ENCODE data around the gene DCLRE1C. TPM values are rescaled to one million over a fixed set of nuclear protein-coding genes. Genes with fewer than 3 reads are reported as not detected.

Gene DCLRE1C
- total and polyA plus RNA-seq, 2 donors (not counting 1 experiment from before 2014, with no cell fraction given) = 24.0 to 61.8 TPM

DNA sequence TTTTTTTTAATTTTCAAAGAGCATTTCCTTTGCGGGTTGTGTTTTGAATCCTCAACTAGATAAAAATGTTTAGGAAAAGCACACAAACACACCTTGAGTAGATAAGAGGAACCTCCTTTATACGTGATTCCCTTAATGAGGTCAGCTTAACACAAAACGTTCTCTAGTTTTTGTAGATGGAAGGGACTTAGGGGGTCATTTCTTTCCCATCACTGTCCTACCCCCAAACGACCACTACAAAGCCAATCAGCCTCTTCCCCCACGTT lies 74.0 kb downstream of the DCLRE1C start:
- no CpG with 5 or more reads among the region's 5 CpGs for WGBS (ENCODE audit: insufficient coverage)
- DNase-seq = peak; percentile 24
- Histone ChIP-seq H3K27ac (ENCODE audit: low read length in 2 of 2) (no peak overlapping the region), H2AFZ (ENCODE audit: insufficient read depth, low read depth, low read length, poor library complexity, severe bottlenecking) (peak overlapping the region; percentile 99), H3K4me1 (ENCODE audit: control insufficient read depth in 2 of 2, insufficient read depth in 2 of 2, low read length in 2 of 2) (peaks cover 17 to 23% of the 10 kb centered on the region in 2 donors), H3K36me3 (replicated peaks in 1 of 2; ENCODE audit: control extremely low read depth in 1 of 2, control insufficient read depth in 1 of 2, extremely low read depth in 1 of 2, insufficient read depth in 2 of 2, low read length in 1 of 2) (no peaks in the 10 kb centered on the region), H3K27me3 (replicated peaks in 1 of 4; ENCODE audit: control extremely low read depth in 1 of 4, control insufficient read depth in 3 of 4, insufficient read depth in 4 of 4, low read length in 3 of 4) (peaks cover 0 to 6% (median 0%) of the 10 kb centered on the region in 4 experiments), H3K9me3 (ENCODE audit: control extremely low read depth in 1 of 3, control insufficient read depth in 2 of 3, insufficient read depth in 1 of 3, low read length in 2 of 3) (no peaks in the 10 kb centered on the region), H3K9ac (ENCODE audit: low read length) (peak overlapping the region; percentile 95), H3K4me3 (ENCODE audit: control extremely low read depth in 1 of 5, extremely low read depth in 1 of 5, insufficient read depth in 1 of 5, low read depth in 2 of 5, low read length in 4 of 5) (peak overlapping the region in 2 of 5 experiments; percentile 11 to 94), H3K79me2 (ENCODE audit: control insufficient read depth, insufficient read depth, low read length) (peaks cover 31% of the 10 kb centered on the region), H4K20me1 (ENCODE audit: control insufficient read depth, insufficient read depth, low read length, poor library complexity, severe bottlenecking) (no peaks in the 10 kb centered on the region), H3K4me2 (replicated peaks; ENCODE audit: low read depth, low read length, poor library complexity, severe bottlenecking) (peak overlapping the region; percentile 99)
- Mint-ChIP-seq H3K27me3 (no peaks in the 10 kb centered on the region), H3K9me3 (ENCODE audit: insufficient read depth) (no peaks in the 10 kb centered on the region), H3K4me3 (peak overlapping the region; percentile 96), H3K4me1 (peaks cover 28% of the 10 kb centered on the region), H3K27ac (no peak overlapping the region)
- POLR2A ChIA-PET = no interaction called here
- TF ChIP-seq, protein P1, sequence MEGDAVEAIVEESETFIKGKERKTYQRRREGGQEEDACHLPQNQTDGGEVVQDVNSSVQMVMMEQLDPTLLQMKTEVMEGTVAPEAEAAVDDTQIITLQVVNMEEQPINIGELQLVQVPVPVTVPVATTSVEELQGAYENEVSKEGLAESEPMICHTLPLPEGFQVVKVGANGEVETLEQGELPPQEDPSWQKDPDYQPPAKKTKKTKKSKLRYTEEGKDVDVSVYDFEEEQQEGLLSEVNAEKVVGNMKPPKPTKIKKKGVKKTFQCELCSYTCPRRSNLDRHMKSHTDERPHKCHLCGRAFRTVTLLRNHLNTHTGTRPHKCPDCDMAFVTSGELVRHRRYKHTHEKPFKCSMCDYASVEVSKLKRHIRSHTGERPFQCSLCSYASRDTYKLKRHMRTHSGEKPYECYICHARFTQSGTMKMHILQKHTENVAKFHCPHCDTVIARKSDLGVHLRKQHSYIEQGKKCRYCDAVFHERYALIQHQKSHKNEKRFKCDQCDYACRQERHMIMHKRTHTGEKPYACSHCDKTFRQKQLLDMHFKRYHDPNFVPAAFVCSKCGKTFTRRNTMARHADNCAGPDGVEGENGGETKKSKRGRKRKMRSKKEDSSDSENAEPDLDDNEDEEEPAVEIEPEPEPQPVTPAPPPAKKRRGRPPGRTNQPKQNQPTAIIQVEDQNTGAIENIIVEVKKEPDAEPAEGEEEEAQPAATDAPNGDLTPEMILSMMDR (IDR thresholded peaks at IDR 0.05) = no peak
- no peak for TF ChIP-seq EZH2 (IDR thresholded peaks at IDR 0.05; ENCODE audit: borderline replicate concordance, insufficient read depth, low read depth, low read length, poor library complexity, severe bottlenecking)
- no peak for ATAC-seq (ENCODE audit: low read depth)
- CTCF ChIA-PET = interaction anchor here (1.2 kb wide), 1 partner anchor 24 kb away, joined by 3 read pairs; no protein-coding TSS in a partner anchor
- intact Hi-C loops (cut with micrococcal nuclease) = loop anchor here (5.0 kb wide), 2 partner anchors 128 to 287 kb away; partner anchors contain the start of gene NMT2

GRCh38 chr10:14879124-14879927 lies 74.6 kb downstream of the DCLRE1C start:
- Histone ChIP-seq H3K9me3 (ENCODE audit: control extremely low read depth in 1 of 3, control insufficient read depth in 2 of 3, insufficient read depth in 1 of 3, low read length in 2 of 3) (no peaks in the 10 kb centered on the region), H2AFZ (ENCODE audit: insufficient read depth, low read depth, low read length, poor library complexity, severe bottlenecking) (peak overlapping the region; percentile 99), H3K79me2 (ENCODE audit: control insufficient read depth, insufficient read depth, low read length) (peaks cover 31% of the 10 kb centered on the region), H3K4me2 (replicated peaks; ENCODE audit: low read depth, low read length, poor library complexity, severe bottlenecking) (peak overlapping the region; percentile 99), H3K27me3 (replicated peaks in 1 of 4; ENCODE audit: control extremely low read depth in 1 of 4, control insufficient read depth in 3 of 4, insufficient read depth in 4 of 4, low read length in 3 of 4) (peaks cover 0 to 6% (median 0%) of the 10 kb centered on the region in 4 experiments), H3K4me3 (ENCODE audit: control extremely low read depth in 1 of 5, extremely low read depth in 1 of 5, insufficient read depth in 1 of 5, low read depth in 2 of 5, low read length in 4 of 5) (peak overlapping the region; percentile 11 to 98 (median 94)), H3K36me3 (replicated peaks in 1 of 2; ENCODE audit: control extremely low read depth in 1 of 2, control insufficient read depth in 1 of 2, extremely low read depth in 1 of 2, insufficient read depth in 2 of 2, low read length in 1 of 2) (no peaks in the 10 kb centered on the region), H3K4me1 (ENCODE audit: control insufficient read depth in 2 of 2, insufficient read depth in 2 of 2, low read length in 2 of 2) (peaks cover 17 to 23% of the 10 kb centered on the region in 2 donors), H3K9ac (ENCODE audit: low read length) (peak overlapping the region; percentile 95), H4K20me1 (ENCODE audit: control insufficient read depth, insufficient read depth, low read length, poor library complexity, severe bottlenecking) (no peaks in the 10 kb centered on the region), H3K27ac (ENCODE audit: low read length in 2 of 2) (peak overlapping the region in 1 of 2 donors; percentile 80)
- Mint-ChIP-seq H3K27ac (peak overlapping the region; percentile 59), H3K4me1 (peaks cover 28% of the 10 kb centered on the region), H3K4me3 (peak overlapping the region; percentile 96), H3K27me3 (no peaks in the 10 kb centered on the region), H3K9me3 (ENCODE audit: insufficient read depth) (no peaks in the 10 kb centered on the region)
- POLR2A ChIA-PET = interaction anchor here (0.8 to 1.7 kb wide), 3 partner anchors 42 to 80 kb away, joined by 4 to 10 read pairs (median 6); partner anchors contain the start of genes CDNF, DCLRE1C, HSPA14 and MEIG1
- under 1% methylated on average over 52 of the region's 60 CpGs for WGBS (ENCODE audit: insufficient coverage)
- no peak for TF ChIP-seq EZH2 (IDR thresholded peaks at IDR 0.05; ENCODE audit: borderline replicate concordance, insufficient read depth, low read depth, low read length, poor library complexity, severe bottlenecking)
- TF ChIP-seq, protein P1 (IDR thresholded peaks at IDR 0.05) = no peak
- intact Hi-C loops (cut with micrococcal nuclease) = loop anchor here (5.0 kb wide), 2 partner anchors 127 to 288 kb away; partner anchors contain the start of gene NMT2
- ATAC-seq (ENCODE audit: low read depth) (peak; percentile 1), DNase-seq (no peak)
- CTCF ChIA-PET = interaction anchor here (0.9 to 1.7 kb wide), 8 partner anchors 12 to 380 kb away, joined by 3 to 7 read pairs (median 4); partner anchors contain the start of genes CDNF, HSPA14, MEIG1 and MSANTD7

All from B cell (primary cell).